H1 (cell line): Measurements from ENCODE around the gene COL16A1. TPM values are rescaled to one million over a fixed set of nuclear protein-coding genes. Genes with fewer than 3 reads are reported as not detected.

ENCODE experiments used
- CTCF ChIA-PET: fragments of 300-600 bp; sonication (Branson Sonifier 250); formaldehyde crosslinking; loops from one replicate; lab custom pipeline; 2021; ENCODE audit not compliant: partially characterized antibody; lab: Charles Lee
- POLR2A ChIA-PET: fragments of 300-600 bp; sonication (Branson Sonifier 250); formaldehyde crosslinking; loops from one replicate; lab custom pipeline; 2021; ENCODE audit warnings: inconsistent platforms; ENCODE audit not compliant: partially characterized antibody; lab: Charles Lee
- DNase-seq, 2 experiments: peaks; one replicate each; pipeline versions ENCODE4 v3.0.0 to v3.0.0-alpha.2; 2010 to 2022; ENCODE audit warnings: low spot score in 2 of 2, low read depth in 1 of 2, mixed read lengths in 1 of 2
- FAIRE-seq: peaks from 2 replicates; lab custom pipeline; 2011; peaks lifted over from hg19 to GRCh38; lab: Jason Lieb, UNC
- H2AFZ ChIP-seq: 2 replicates; pipeline ENCODE4 v1.8.1; 2012; ENCODE audit warnings: low read length, inconsistent platforms
- H2AK5ac ChIP-seq: 2 replicates; pipeline ENCODE4 v1.6.1; 2013; ENCODE audit warnings: low read depth, low read length
- H2BK120ac ChIP-seq: replicated peaks from 2 replicates; pipeline ENCODE3; 2013; ENCODE audit warnings: low read depth, low read length, inconsistent platforms
- H2BK12ac ChIP-seq: 2 replicates; pipeline ENCODE4 v1.6.1; 2013; ENCODE audit warnings: low read depth, low read length
- H2BK15ac ChIP-seq: 2 replicates; pipeline ENCODE4 v1.6.1; 2013; ENCODE audit warnings: low read length
- H2BK20ac ChIP-seq: 2 replicates; pipeline ENCODE4 v1.6.1; 2013; ENCODE audit warnings: low read length
- H2BK5ac ChIP-seq: 2 replicates; pipeline ENCODE4 v1.6.1; 2013; ENCODE audit warnings: low read depth, low read length
- H3K14ac ChIP-seq: 2 replicates; pipeline ENCODE4 v1.6.1; 2013; ENCODE audit warnings: inconsistent platforms; ENCODE audit not compliant: insufficient read length
- H3K18ac ChIP-seq: 2 replicates; pipeline ENCODE4 v1.6.1; 2013; ENCODE audit warnings: low read length; ENCODE audit errors: extremely low read depth
- H3K23ac ChIP-seq: 2 replicates; pipeline ENCODE4 v1.6.1; 2013; ENCODE audit warnings: inconsistent platforms; ENCODE audit not compliant: insufficient read length
- H3K23me2 ChIP-seq: 2 replicates; pipeline ENCODE4 v1.6.1; 2013; ENCODE audit warnings: low read depth, low read length
- H3K27ac ChIP-seq: 2 replicates; pipeline ENCODE4 v1.6.1; 2011; ENCODE audit warnings: low read depth, low read length, inconsistent platforms
- H3K27me3 ChIP-seq, 4 experiments: replicated peaks in 1 of 4; 1 replicate in 1 of 4; 2 replicates in 3 of 4; pipeline versions ENCODE4 v1.6.1 to v1.8.1; 2011 to 2013; ENCODE audit warnings: low read length in 3 of 4, mild to moderate bottlenecking in 3 of 4, inconsistent platforms in 2 of 4, mixed read lengths in 2 of 4, moderate library complexity in 1 of 4; ENCODE audit not compliant: control insufficient read depth in 3 of 4, insufficient read depth in 3 of 4; ENCODE audit errors: extremely low read depth in 1 of 4
- H3K36me3 ChIP-seq, 4 experiments: 2 replicates each; pipeline versions ENCODE4 v1.6.1 to v1.8.1; 2011 to 2013; ENCODE audit warnings: mild to moderate bottlenecking in 4 of 4, low read length in 3 of 4, moderate library complexity in 2 of 4, control low read depth in 1 of 4, inconsistent platforms in 1 of 4; ENCODE audit not compliant: insufficient read depth in 4 of 4, control insufficient read depth in 2 of 4
- H3K4ac ChIP-seq: replicated peaks from 2 replicates; pipeline ENCODE3; 2013; ENCODE audit warnings: low read length, low read depth, mixed read lengths, inconsistent platforms; ENCODE audit not compliant: insufficient read length
- H3K4me1 ChIP-seq, 4 experiments: replicated peaks in 1 of 4; 1 replicate in 1 of 4; 2 replicates in 3 of 4; pipeline versions ENCODE4 v1.6.1 to v1.8.1; 2011 to 2013; ENCODE audit warnings: low read length in 3 of 4, inconsistent platforms in 2 of 4, mixed read lengths in 1 of 4; ENCODE audit not compliant: insufficient read depth in 4 of 4, control insufficient read depth in 3 of 4
- H3K4me2 ChIP-seq, 2 experiments: 2 replicates each; pipeline versions ENCODE4 v1.6.1 to v1.8.1; 2011 to 2013; ENCODE audit warnings: low read depth in 2 of 2, low read length in 2 of 2, control low read depth in 1 of 2, inconsistent platforms in 1 of 2, mild to moderate bottlenecking in 1 of 2; ENCODE audit not compliant: insufficient read depth in 1 of 2
- H3K4me3 ChIP-seq, 4 experiments: fragments of 200-600, 300-600 bp in 1 of 4; sonication (generic), shearing (Covaris generic), sonication (Bioruptor Twin) in 1 of 4; 2 replicates each; pipeline versions ENCODE4 v1.5.1 to v1.8.1; 2011 to 2016; ENCODE audit warnings: low read length in 4 of 4, low read depth in 3 of 4, control low read depth in 2 of 4, inconsistent platforms in 2 of 4, mild to moderate bottlenecking in 2 of 4, mixed read lengths in 1 of 4, moderate library complexity in 1 of 4; ENCODE audit not compliant: insufficient read depth in 2 of 4; ENCODE audit errors: extremely low read depth in 1 of 4
- H3K56ac ChIP-seq: replicated peaks from 2 replicates; pipeline ENCODE3; 2013; ENCODE audit warnings: low read depth, mild to moderate bottlenecking, mixed read lengths, low read length, inconsistent platforms; ENCODE audit not compliant: insufficient read length
- H3K79me1 ChIP-seq: 2 replicates; pipeline ENCODE4 v1.6.1; 2013; ENCODE audit warnings: low read depth, low read length, control low read depth
- H3K79me2 ChIP-seq, 2 experiments: 2 replicates each; pipeline versions ENCODE4 v1.6.1 to v1.8.1; 2012 to 2013; ENCODE audit warnings: low read length in 2 of 2, mild to moderate bottlenecking in 2 of 2, inconsistent platforms in 1 of 2; ENCODE audit not compliant: insufficient read depth in 2 of 2, control insufficient read depth in 1 of 2
- H3K9ac ChIP-seq, 4 experiments: replicated peaks in 1 of 4; 1 replicate in 1 of 4; 2 replicates in 3 of 4; pipeline versions ENCODE4 v1.6.1 to v1.8.1; 2011 to 2013; ENCODE audit warnings: low read depth in 3 of 4, low read length in 3 of 4, control low read depth in 2 of 4, mild to moderate bottlenecking in 2 of 4, moderate library complexity in 2 of 4, inconsistent platforms in 1 of 4; ENCODE audit errors: extremely low read depth in 1 of 4
- H3K9me3 ChIP-seq, 2 experiments: 2 replicates each; pipeline versions ENCODE4 v1.6.1 to v1.8.1; 2012 to 2013; ENCODE audit warnings: mild to moderate bottlenecking in 2 of 2, moderate library complexity in 2 of 2, control low read depth in 1 of 2, inconsistent platforms in 1 of 2, low read depth in 1 of 2, low read length in 1 of 2, mixed read lengths in 1 of 2; ENCODE audit not compliant: insufficient read depth in 2 of 2
- H4K20me1 ChIP-seq, 2 experiments: replicated peaks in 1 of 2; 2 replicates each; pipeline versions ENCODE3 to v1.8.1; 2011 to 2013; ENCODE audit warnings: inconsistent platforms in 2 of 2, low read length in 2 of 2, mild to moderate bottlenecking in 1 of 2; ENCODE audit not compliant: insufficient read depth in 2 of 2, control insufficient read depth in 1 of 2
- H4K5ac ChIP-seq: 2 replicates; pipeline ENCODE4 v1.6.1; 2013; ENCODE audit warnings: low read length, low read depth, mixed read lengths, inconsistent platforms; ENCODE audit not compliant: insufficient read length
- H4K8ac ChIP-seq: 2 replicates; pipeline ENCODE4 v1.8.0; 2013; ENCODE audit warnings: mild to moderate bottlenecking, moderate library complexity, low read length, inconsistent platforms; ENCODE audit not compliant: insufficient read depth; ENCODE audit errors: extremely low read depth
- H4K91ac ChIP-seq: replicated peaks from 2 replicates; pipeline ENCODE3; 2013; ENCODE audit warnings: low read length, mixed read lengths, inconsistent platforms; ENCODE audit not compliant: insufficient read length
- BCL11A ChIP-seq, 2 experiments: IDR thresholded peaks; one replicate each; pipeline ENCODE4 v1.6.1; 2011; ENCODE audit warnings: low read depth in 2 of 2, low read length in 2 of 2, mild to moderate bottlenecking in 2 of 2
- CREB1 ChIP-seq: IDR thresholded peaks from 2 replicates; pipeline ENCODE4 v1.6.1; 2012; ENCODE audit warnings: inconsistent platforms
- FOSL1 ChIP-seq: IDR thresholded peaks from 2 replicates; pipeline ENCODE4 v1.6.1; 2011; ENCODE audit warnings: mild to moderate bottlenecking, low read depth, low read length, moderate library complexity; ENCODE audit not compliant: insufficient read depth
- GABPA ChIP-seq: IDR thresholded peaks from 2 replicates; pipeline ENCODE4 v1.6.1; 2011; ENCODE audit warnings: mild to moderate bottlenecking, low read length, moderate library complexity, borderline replicate concordance; ENCODE audit not compliant: insufficient read depth
- KDM1A ChIP-seq: fragments of 200-600, 300-600 bp; sonication (generic); IDR thresholded peaks from 2 replicates; pipeline ENCODE4 v1.7.1; 2016; ENCODE audit warnings: mild to moderate bottlenecking, low read length, borderline replicate concordance
- MAFK ChIP-seq: IDR thresholded peaks from 2 replicates; pipeline ENCODE4 v1.6.1; 2012; ENCODE audit warnings: low read depth, mild to moderate bottlenecking, improper control_type of control experiment, low read length
- RBBP5 ChIP-seq: IDR thresholded peaks from 2 replicates; pipeline ENCODE4 v1.7.1; 2012; ENCODE audit warnings: low read depth, mild to moderate bottlenecking, inconsistent platforms, low read length, moderate library complexity, borderline replicate concordance
- RNF2 ChIP-seq: fragments of 200-900, 300-1000 bp; sonication (generic); IDR thresholded peaks from 2 replicates; pipeline ENCODE4 v1.7.1; 2016; ENCODE audit warnings: borderline replicate concordance, low read depth, mild to moderate bottlenecking, antibody characterized with exemption, low read length; ENCODE audit not compliant: poor library complexity, severe bottlenecking; ENCODE audit errors: missing control alignments
- SAP30 ChIP-seq: fragments of 300-600 bp; sonication (generic); IDR thresholded peaks from 2 replicates; pipeline ENCODE4 v1.7.1; 2012; ENCODE audit warnings: low read length, moderate library complexity, mild to moderate bottlenecking, inconsistent platforms; ENCODE audit not compliant: insufficient read depth, insufficient replicate concordance
- SIRT6 ChIP-seq: IDR thresholded peaks from one replicate; pipeline ENCODE4 v1.7.1; 2012; ENCODE audit warnings: low read length, inconsistent platforms
- SP2 ChIP-seq: IDR thresholded peaks from 2 replicates; pipeline ENCODE4 v1.6.1; 2012; ENCODE audit warnings: mild to moderate bottlenecking, low read length, inconsistent platforms
- SRF ChIP-seq: IDR thresholded peaks from 2 replicates; pipeline ENCODE4 v1.6.1; 2011; ENCODE audit warnings: mild to moderate bottlenecking, low read depth, low read length, moderate library complexity
- TCF12 ChIP-seq: IDR thresholded peaks from 2 replicates; pipeline ENCODE4 v1.6.1; 2011; ENCODE audit warnings: low read depth, mild to moderate bottlenecking, low read length
- WGBS, 2 experiments: shearing (Covaris generic) in 1 of 2; methylation state at CpG; one replicate each; pipeline versions ENCODE4 v1.1.6 to v1.1.7; 2013 to 2015; ENCODE audit warnings: low lambda C conversion rate in 2 of 2, mixed read lengths in 2 of 2, inconsistent platforms in 1 of 2, low coverage in 1 of 2, missing lambda C conversion rate in 1 of 2; ENCODE audit not compliant: insufficient replicate concordance in 2 of 2, insufficient coverage in 1 of 2, insufficient read length in 1 of 2; ENCODE audit errors: extremely low coverage in 1 of 2, missing lambda C conversion rate in 1 of 2; 5-methylcytosine and 5-hydroxymethylcytosine counted together
- polyA plus RNA-seq, 7 experiments: library from polyadenylated mRNA; depleted of rRNA in 3 of 7; stranded (reverse) in 5 of 7; unstranded in 2 of 7; fragments of >200 nt in 5 of 7; fragments of 200-250 nt in 2 of 7; gene quantifications; 1 replicate in 5 of 7; 2 replicates in 1 of 7; 4 replicates in 1 of 7; pipeline versions ENCODE4 v1.2.1 to v1.2.3, GENCODE V29; 2011 to 2013; ENCODE audit warnings: missing spikeins in 2 of 7, mixed read lengths in 2 of 7
- total RNA-seq: library from RNA; stranded (reverse); fragmentation: NEBNext Ultra II Directional; extraction: Animal tissue kit (Norgen Biotek cat#: 25700); gene quantifications from 2 replicates; pipeline ENCODE4 v1.2.1, GENCODE V29; 2021
- TF ChIP-seq, protein P1 (sequence below): IDR thresholded peaks from 2 replicates; pipeline ENCODE4 v1.6.1; 2012; ENCODE audit warnings: inconsistent platforms

Gene COL16A1
- total and polyA plus RNA-seq, 2 of the 8 experiments (the other 6 are each of a cell fraction or from before 2014, with no cell fraction given): 2.0 to 10.5 TPM

DNA sequence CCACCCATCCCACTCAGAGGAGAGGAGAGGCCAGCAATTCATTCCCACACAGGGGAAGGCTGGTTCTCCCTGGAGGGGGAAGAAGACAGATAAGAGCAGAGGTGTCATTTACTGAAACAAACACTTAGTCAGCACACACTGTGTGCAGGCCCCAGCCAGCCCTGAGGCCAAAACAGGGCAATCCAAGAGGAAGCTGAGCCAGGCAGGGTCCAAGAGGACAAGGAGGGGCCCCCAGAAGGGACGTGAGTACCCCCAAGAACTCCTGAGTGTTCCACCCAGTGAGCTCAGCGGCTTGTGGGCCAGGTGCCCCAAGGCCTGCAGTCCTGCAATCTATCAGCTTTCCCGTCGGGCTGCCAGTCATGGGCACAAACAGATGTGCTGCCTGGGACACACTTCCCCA is 44.5 kb upstream of the COL16A1 start:
- Histone ChIP-seq H3K4me3 (no peak overlapping the region), H3K23me2 (no peaks in the 10 kb centered on the region), H4K5ac (no peak overlapping the region), H2AK5ac (peak overlapping the region; percentile 32; the same call in 1 of the 2 replicates), H3K4me2 (no peak overlapping the region), H2BK20ac (no peak overlapping the region), H2AFZ (no peak overlapping the region), H3K79me1 (no peaks in the 10 kb centered on the region), H3K4ac (no peak overlapping the region), H3K14ac (no peak overlapping the region), H4K91ac (no peak overlapping the region), H4K20me1 (no peaks in the 10 kb centered on the region), H2BK15ac (no peak overlapping the region), H3K9me3 (no peaks in the 10 kb centered on the region), H3K4me1 (peaks cover 5 to 24% (median 19%) of the 10 kb centered on the region in 4 experiments), H3K18ac (no peak overlapping the region), H3K23ac (no peak overlapping the region), H2BK5ac (no peak overlapping the region), H3K79me2 (no peaks in the 10 kb centered on the region), H2BK120ac (no peak overlapping the region), H3K56ac (no peak overlapping the region), H4K8ac (no peak overlapping the region), H3K27me3 (no peaks in the 10 kb centered on the region), H3K27ac (no peak overlapping the region), H3K36me3 (no peaks in the 10 kb centered on the region), H3K9ac (no peak overlapping the region), H2BK12ac (no peak overlapping the region)
- FAIRE-seq: no peak
- TF ChIP-seq CREB1: no peak
- TF ChIP-seq SP2: no peak
- no peak for TF ChIP-seq GABPA
- TF ChIP-seq TCF12: no peak
- no peak for TF ChIP-seq RBBP5
- TF ChIP-seq SRF: no peak
- TF ChIP-seq, protein P1, sequence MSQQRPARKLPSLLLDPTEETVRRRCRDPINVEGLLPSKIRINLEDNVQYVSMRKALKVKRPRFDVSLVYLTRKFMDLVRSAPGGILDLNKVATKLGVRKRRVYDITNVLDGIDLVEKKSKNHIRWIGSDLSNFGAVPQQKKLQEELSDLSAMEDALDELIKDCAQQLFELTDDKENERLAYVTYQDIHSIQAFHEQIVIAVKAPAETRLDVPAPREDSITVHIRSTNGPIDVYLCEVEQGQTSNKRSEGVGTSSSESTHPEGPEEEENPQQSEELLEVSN: no peak
- no peak for TF ChIP-seq MAFK
- no peak for TF ChIP-seq SAP30
- no peak for TF ChIP-seq RNF2
- TF ChIP-seq BCL11A (IDR thresholded peaks at IDR 0.05; ENCODE audit: low read depth in 2 of 2, low read length in 2 of 2): no peak
- no peak for TF ChIP-seq SIRT6
- no peak for TF ChIP-seq KDM1A
- TF ChIP-seq FOSL1: no peak
- DNase-seq: no peak
- 88% methylated on average over 4 of the region's 4 CpGs; no CpG with 5 or more reads in 1 of the 2 experiments for WGBS, 2 experiments
- POLR2A ChIA-PET: interaction anchor here (0.8 to 1.0 kb wide), 3 partner anchors 12 to 43 kb away, joined by 3 read pairs; no protein-coding TSS in a partner anchor
- CTCF ChIA-PET: interaction anchor here (0.6 to 6.4 kb wide), 17 partner anchors 8 to 902 kb away, joined by 3 to 79 read pairs (median 4); partner anchors contain the start of gene RBBP4
